Keratinocyte (primary cell): Measurements from ENCODE around the gene SMG6.

Experiments
- EZH2 ChIP-seq: IDR thresholded peaks from one replicate; pipeline ENCODE4 v1.6.1; 2012; ENCODE audit warnings: inconsistent platforms, mild to moderate bottlenecking, low read length, moderate library complexity
- TF ChIP-seq, protein P1 (sequence below), 3 experiments: IDR thresholded peaks in 1 of 3; conservative IDR thresholded peaks in 1 of 3; optimal IDR thresholded peaks in 1 of 3; 2 replicates in 2 of 3; 3 replicates in 1 of 3; pipeline versions ENCODE3 to v1.5.1; 2011; ENCODE audit warnings: low read length in 3 of 3, mild to moderate bottlenecking in 3 of 3, moderate library complexity in 2 of 3, control low read depth in 1 of 3, inconsistent platforms in 1 of 3; ENCODE audit not compliant: insufficient read depth in 2 of 3; ENCODE audit errors: extremely low read depth in 1 of 3

DNA sequence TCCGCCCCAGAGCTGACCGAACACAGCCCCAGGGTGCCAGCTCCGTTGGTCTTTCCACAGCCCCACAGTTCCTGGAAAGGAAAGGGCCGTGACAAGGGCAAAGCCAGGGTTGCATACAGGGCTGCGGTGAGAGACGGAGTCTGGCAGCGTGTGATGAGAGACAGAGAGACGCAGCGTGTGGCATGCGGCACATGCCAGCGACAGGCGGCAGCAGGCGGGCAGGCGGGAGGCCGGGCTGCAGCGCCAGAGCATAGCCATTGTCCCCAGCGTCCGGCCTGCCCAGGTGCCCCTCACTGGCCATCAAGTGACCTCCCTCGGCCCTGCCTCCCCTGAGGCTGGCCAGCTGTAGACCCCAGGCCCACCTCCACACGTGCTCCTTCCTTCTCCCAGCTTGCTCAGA is 287.1 kb downstream of the SMG6 start:
- TF ChIP-seq, protein P1, sequence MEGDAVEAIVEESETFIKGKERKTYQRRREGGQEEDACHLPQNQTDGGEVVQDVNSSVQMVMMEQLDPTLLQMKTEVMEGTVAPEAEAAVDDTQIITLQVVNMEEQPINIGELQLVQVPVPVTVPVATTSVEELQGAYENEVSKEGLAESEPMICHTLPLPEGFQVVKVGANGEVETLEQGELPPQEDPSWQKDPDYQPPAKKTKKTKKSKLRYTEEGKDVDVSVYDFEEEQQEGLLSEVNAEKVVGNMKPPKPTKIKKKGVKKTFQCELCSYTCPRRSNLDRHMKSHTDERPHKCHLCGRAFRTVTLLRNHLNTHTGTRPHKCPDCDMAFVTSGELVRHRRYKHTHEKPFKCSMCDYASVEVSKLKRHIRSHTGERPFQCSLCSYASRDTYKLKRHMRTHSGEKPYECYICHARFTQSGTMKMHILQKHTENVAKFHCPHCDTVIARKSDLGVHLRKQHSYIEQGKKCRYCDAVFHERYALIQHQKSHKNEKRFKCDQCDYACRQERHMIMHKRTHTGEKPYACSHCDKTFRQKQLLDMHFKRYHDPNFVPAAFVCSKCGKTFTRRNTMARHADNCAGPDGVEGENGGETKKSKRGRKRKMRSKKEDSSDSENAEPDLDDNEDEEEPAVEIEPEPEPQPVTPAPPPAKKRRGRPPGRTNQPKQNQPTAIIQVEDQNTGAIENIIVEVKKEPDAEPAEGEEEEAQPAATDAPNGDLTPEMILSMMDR (optimal IDR thresholded peaks at IDR 0.05 in 1 of 3, IDR thresholded peaks at IDR 0.05 in 1 of 3, conservative IDR thresholded peaks at IDR 0.05 in 1 of 3; ENCODE audit: extremely low read depth in 1 of 3, insufficient read depth in 2 of 3, low read length in 3 of 3): no peak
- no peak for TF ChIP-seq EZH2
